Activated B cell treated with CpG ODN at 0.5 μM for 24 hours (primary cell): ENCODE results near the gene ESR2. TPM values are rescaled to one million over a fixed set of nuclear protein-coding genes. Genes with fewer than 3 reads are reported as not detected.

ENCODE experiments used
- ATAC-seq: fragments of 200-7000 bp; cut with Tn5 transposase; one replicate; pipeline ENCODE4 v1.10.0; 2021; ENCODE audit warnings: low read depth, mild to moderate bottlenecking, moderate library complexity
- CTCF ChIA-PET: fragments of 350-600 bp; sonication (Branson Sonifier 250); formaldehyde crosslinking; loops from one replicate; lab custom pipeline; 2021; ENCODE audit warnings: antibody characterized with exemption; lab: Charles Lee
- POLR2A ChIA-PET: fragments of 350-600 bp; sonication (Branson Sonifier 250); formaldehyde crosslinking; loops from one replicate; lab custom pipeline; 2021; ENCODE audit warnings: antibody characterized with exemption; lab: Charles Lee
- DNase-seq: peaks from one replicate; pipeline ENCODE4 v3.0.0; 2022
- H3K27ac Mint-ChIP-seq: one replicate; pipeline ENCODE4 v1.8.0; 2020; ENCODE audit warnings: mixed read lengths
- H3K27me3 Mint-ChIP-seq: one replicate; pipeline ENCODE4 v1.8.0; 2021; ENCODE audit warnings: mixed read lengths
- H3K36me3 Mint-ChIP-seq: one replicate; pipeline ENCODE4 v1.8.0; 2021; ENCODE audit warnings: low read depth, mixed read lengths
- H3K4me1 Mint-ChIP-seq: one replicate; pipeline ENCODE4 v1.8.0; 2021; ENCODE audit warnings: mixed read lengths
- H3K4me3 Mint-ChIP-seq: one replicate; pipeline ENCODE4 v1.8.0; 2020; ENCODE audit warnings: mild to moderate bottlenecking, mixed read lengths
- H3K9me3 Mint-ChIP-seq: one replicate; pipeline ENCODE4 v1.8.0; 2020; ENCODE audit warnings: mixed read lengths
- CTCF ChIP-seq: fragments of 200-600 bp; IDR thresholded peaks from one replicate; pipeline ENCODE4 v1.8.0; 2022; ENCODE audit warnings: antibody characterized with exemption, mild to moderate bottlenecking
- intact Hi-C: fragments of 100-400 bp; cut with micrococcal nuclease; formaldehyde crosslinking; loops from one replicate; pipeline ENCODE4 v1.15.1; 2024
- total RNA-seq: library from RNA; stranded (reverse); gene quantifications from 2 replicates; pipeline ENCODE4 v1.2.3, GENCODE V29; 2022

The ESR2 gene
- total RNA-seq, 1 donor from 2014 or later, result 23.2 TPM

- DNase-seq (no peak), ATAC-seq (no peak)
- no peaks in the 10 kb centered on the region for H3K4me1 Mint-ChIP-seq
- intact Hi-C loops, result no loop called here
- peaks cover 16% of the 10 kb centered on the region for H3K36me3 Mint-ChIP-seq
- TF ChIP-seq CTCF, result no peak
- no peaks in the 10 kb centered on the region for H3K27me3 Mint-ChIP-seq
- CTCF ChIA-PET, result no interaction called here
- no peaks in the 10 kb centered on the region for H3K9me3 Mint-ChIP-seq
- POLR2A ChIA-PET, result interaction anchor here (0.6 kb wide), 1 partner anchor 393 kb away, joined by 3 read pairs; no protein-coding TSS in a partner anchor
- H3K27ac Mint-ChIP-seq, result no peak overlapping the region
- H3K4me3 Mint-ChIP-seq, result no peak overlapping the region
Observed at GRCh38 chr14:64253672-64254071, 40.5 kb downstream of the ESR2 start.

GRCh38 chr14:64249363-64249762, 44.8 kb downstream of the ESR2 start:
- peaks cover 13% of the 10 kb centered on the region for H3K36me3 Mint-ChIP-seq
- no peak overlapping the region for H3K4me3 Mint-ChIP-seq
- intact Hi-C loops, result no loop called here
- DNase-seq (no peak), ATAC-seq (no peak)
- ChIA-PET POLR2A (interaction anchor here (0.6 to 1.4 kb wide), 2 partner anchors 11 to 13 kb away, joined by 3 to 5 read pairs; no protein-coding TSS in a partner anchor), CTCF (no interaction called here)
- H3K27me3 Mint-ChIP-seq, result no peaks in the 10 kb centered on the region
- no peak overlapping the region for H3K27ac Mint-ChIP-seq
- TF ChIP-seq CTCF, result no peak
- H3K4me1 Mint-ChIP-seq, result no peaks in the 10 kb centered on the region
- H3K9me3 Mint-ChIP-seq, result no peaks in the 10 kb centered on the region

- no peaks in the 10 kb centered on the region for H3K9me3 Mint-ChIP-seq
- no peaks in the 10 kb centered on the region for H3K27me3 Mint-ChIP-seq
- intact Hi-C loops, result no loop called here
- no peak overlapping the region for H3K4me3 Mint-ChIP-seq
- H3K27ac Mint-ChIP-seq, result no peak overlapping the region
- no peak for DNase-seq
- POLR2A ChIA-PET, result interaction anchor here (0.6 to 1.4 kb wide), 2 partner anchors 10 to 13 kb away, joined by 3 to 5 read pairs; no protein-coding TSS in a partner anchor
- H3K36me3 Mint-ChIP-seq, result peaks cover 13% of the 10 kb centered on the region
- CTCF ChIA-PET, result no interaction called here
- no peak for TF ChIP-seq CTCF
- ATAC-seq, result no peak
- H3K4me1 Mint-ChIP-seq, result no peaks in the 10 kb centered on the region
Observed at GRCh38 chr14:64248689-64249088, 45.5 kb downstream of the ESR2 start.

- no peaks in the 10 kb centered on the region for H3K9me3 Mint-ChIP-seq
- H3K36me3 Mint-ChIP-seq, result peaks cover 19% of the 10 kb centered on the region
- no peak overlapping the region for H3K4me3 Mint-ChIP-seq
- POLR2A ChIA-PET, result interaction anchor here (0.6 kb wide), 1 partner anchor 25 kb away, joined by 5 read pairs; no protein-coding TSS in a partner anchor
- H3K27me3 Mint-ChIP-seq, result no peaks in the 10 kb centered on the region
- TF ChIP-seq CTCF, result no peak
- intact Hi-C loops, result no loop called here
- H3K4me1 Mint-ChIP-seq, result no peaks in the 10 kb centered on the region
- ATAC-seq (no peak), DNase-seq (no peak)
- CTCF ChIA-PET, result no interaction called here
- H3K27ac Mint-ChIP-seq, result no peak overlapping the region
Observed at GRCh38 chr14:64247195-64247594, 47.0 kb downstream of the ESR2 start.

- ChIA-PET CTCF (no interaction called here), POLR2A (interaction anchor here (0.6 kb wide), 1 partner anchor 25 kb away, joined by 5 read pairs; no protein-coding TSS in a partner anchor)
- no peaks in the 10 kb centered on the region for H3K27me3 Mint-ChIP-seq
- peaks cover 19% of the 10 kb centered on the region for H3K36me3 Mint-ChIP-seq
- no peak for ATAC-seq
- H3K27ac Mint-ChIP-seq, result no peak overlapping the region
- no peaks in the 10 kb centered on the region for H3K9me3 Mint-ChIP-seq
- TF ChIP-seq CTCF, result no peak
- intact Hi-C loops, result no loop called here
- H3K4me3 Mint-ChIP-seq, result no peak overlapping the region
- DNase-seq, result no peak
- H3K4me1 Mint-ChIP-seq, result no peaks in the 10 kb centered on the region
Observed at GRCh38 chr14:64246688-64247087, 47.5 kb downstream of the ESR2 start.
